ENCODE results near the gene R3HDML. TPM values are rescaled to one million over a fixed set of nuclear protein-coding genes. Genes with fewer than 3 reads are reported as not detected.
A peak's percentile ranks its signal among the peaks of the same experiment; 100 is the strongest.

R3HDML gene
- total RNA-seq, 6 donors from 2014 or later, result not detected

DNA sequence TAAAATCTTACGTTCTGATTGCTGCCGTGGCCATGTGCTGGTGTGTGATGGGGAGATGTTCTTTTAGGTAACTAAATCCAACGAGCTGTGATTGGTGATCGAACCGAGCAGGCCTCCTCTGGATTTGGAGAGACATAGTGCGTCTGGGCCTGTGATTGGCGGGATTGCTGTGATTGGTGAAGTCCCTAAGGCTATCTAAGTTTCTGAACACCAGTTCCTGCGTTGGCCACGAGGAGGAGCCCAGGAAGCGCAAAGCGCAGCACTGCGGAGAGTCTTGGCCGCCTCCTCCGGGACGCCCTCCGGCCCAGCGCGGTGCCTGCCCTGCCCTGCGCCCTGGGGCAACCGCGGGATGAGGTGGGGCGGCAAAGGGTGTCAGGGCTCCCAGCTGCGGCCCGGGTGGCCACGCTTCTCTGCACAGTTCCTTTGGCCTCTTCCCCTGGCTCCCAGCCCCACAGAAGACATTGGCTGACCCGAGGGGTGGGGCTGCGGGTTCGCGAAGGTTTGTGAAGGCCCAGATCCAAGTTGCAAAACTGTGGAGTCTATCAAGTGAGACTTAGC is 51.7 kb downstream of the R3HDML start:
- H3K4me3 ChIP-seq, result no peak overlapping the region
- H3K27me3 ChIP-seq, result no peaks in the 10 kb centered on the region
- no peaks in the 10 kb centered on the region for H3K36me3 ChIP-seq
- peak; percentile 58 to 87 for DNase-seq
- no peak overlapping the region for H3K27ac ChIP-seq
- H3K4me1 ChIP-seq, result peaks cover 0 to 9% (median 5%) of the 10 kb centered on the region in 4 donors
- no peaks in the 10 kb centered on the region for H3K9me3 ChIP-seq
- peak; percentile 73 to 89 for ATAC-seq (ENCODE audit: low FRiP score in 2 of 2)
- no peak for TF ChIP-seq POLR2AphosphoS5 (IDR thresholded peaks at IDR 0.05)
- TF ChIP-seq, protein P1, sequence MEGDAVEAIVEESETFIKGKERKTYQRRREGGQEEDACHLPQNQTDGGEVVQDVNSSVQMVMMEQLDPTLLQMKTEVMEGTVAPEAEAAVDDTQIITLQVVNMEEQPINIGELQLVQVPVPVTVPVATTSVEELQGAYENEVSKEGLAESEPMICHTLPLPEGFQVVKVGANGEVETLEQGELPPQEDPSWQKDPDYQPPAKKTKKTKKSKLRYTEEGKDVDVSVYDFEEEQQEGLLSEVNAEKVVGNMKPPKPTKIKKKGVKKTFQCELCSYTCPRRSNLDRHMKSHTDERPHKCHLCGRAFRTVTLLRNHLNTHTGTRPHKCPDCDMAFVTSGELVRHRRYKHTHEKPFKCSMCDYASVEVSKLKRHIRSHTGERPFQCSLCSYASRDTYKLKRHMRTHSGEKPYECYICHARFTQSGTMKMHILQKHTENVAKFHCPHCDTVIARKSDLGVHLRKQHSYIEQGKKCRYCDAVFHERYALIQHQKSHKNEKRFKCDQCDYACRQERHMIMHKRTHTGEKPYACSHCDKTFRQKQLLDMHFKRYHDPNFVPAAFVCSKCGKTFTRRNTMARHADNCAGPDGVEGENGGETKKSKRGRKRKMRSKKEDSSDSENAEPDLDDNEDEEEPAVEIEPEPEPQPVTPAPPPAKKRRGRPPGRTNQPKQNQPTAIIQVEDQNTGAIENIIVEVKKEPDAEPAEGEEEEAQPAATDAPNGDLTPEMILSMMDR (IDR thresholded peaks at IDR 0.05), result peak; percentile 70 to 86 (median 83)
- 8 to 17% methylated on average over 6 to 29 of the region's 29 CpGs for WGBS, 2 donors

DNA sequence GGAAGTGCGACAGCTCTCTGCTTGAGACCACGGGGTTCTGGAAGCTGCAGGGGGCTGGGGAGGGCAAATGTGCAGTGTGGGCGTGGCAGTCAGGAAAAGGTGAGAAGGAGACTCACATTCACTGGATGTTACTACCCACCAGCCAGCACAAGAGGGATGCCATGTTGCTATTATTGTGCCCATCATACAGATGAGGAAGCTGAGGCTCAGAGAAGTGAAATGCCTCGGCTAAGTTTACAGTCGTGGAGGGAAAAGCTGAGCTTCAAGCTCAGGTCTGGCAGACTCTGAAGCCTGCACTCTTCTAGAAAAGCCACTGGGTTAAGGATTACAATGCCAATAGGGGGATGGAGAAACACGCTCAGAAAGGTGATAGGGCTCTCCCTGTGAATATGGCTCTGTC is 53.0 kb downstream of the R3HDML start:
- Histone ChIP-seq H3K4me3 (no peak overlapping the region), H3K27me3 (no peaks in the 10 kb centered on the region), H3K4me1 (peaks cover 3 to 9% (median 6%) of the 10 kb centered on the region in 4 donors), H3K27ac (no peak overlapping the region), H3K36me3 (no peaks in the 10 kb centered on the region), H3K9me3 (no peaks in the 10 kb centered on the region)
- TF ChIP-seq POLR2AphosphoS5 (IDR thresholded peaks at IDR 0.05), result no peak
- no peak for TF ChIP-seq POLR2A (IDR thresholded peaks at IDR 0.05)
- TF ChIP-seq EP300 (IDR thresholded peaks at IDR 0.05), result no peak
- TF ChIP-seq, protein P1 (IDR thresholded peaks at IDR 0.05), result no peak
- ATAC-seq (ENCODE audit: low FRiP score in 2 of 2) (no peak), DNase-seq (no peak)
- WGBS, 2 donors, result 76 to 81% methylated on average over 6 of the region's 6 CpGs

DNA sequence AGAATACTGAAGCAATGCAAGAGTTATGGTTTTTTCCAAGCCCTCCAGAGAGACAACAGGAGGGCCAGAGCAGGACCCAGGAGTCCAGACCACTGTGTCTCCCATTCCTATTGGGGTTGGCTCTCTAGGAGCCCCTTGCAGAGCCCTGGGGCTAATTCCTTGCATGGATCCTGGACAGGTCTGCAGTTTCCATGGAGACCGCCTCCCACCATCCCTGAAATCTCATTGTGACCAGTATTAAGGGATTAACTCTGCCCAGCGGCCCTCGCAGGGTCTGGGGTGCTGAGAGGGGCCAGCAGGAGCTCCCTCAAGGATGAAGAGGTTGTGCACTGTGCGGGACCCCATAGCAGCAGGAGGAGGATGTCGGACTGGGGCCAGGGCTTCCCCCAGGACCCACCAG is 53.4 kb downstream of the R3HDML start:
- Histone ChIP-seq H3K36me3 (no peaks in the 10 kb centered on the region), H3K27me3 (no peaks in the 10 kb centered on the region), H3K4me1 (peaks cover 3 to 9% (median 6%) of the 10 kb centered on the region in 4 donors), H3K4me3 (no peak overlapping the region), H3K9me3 (no peaks in the 10 kb centered on the region), H3K27ac (no peak overlapping the region)
- ATAC-seq (ENCODE audit: low FRiP score in 2 of 2), result no peak
- no peak for DNase-seq
- TF ChIP-seq, protein P1 (IDR thresholded peaks at IDR 0.05), result no peak
- no peak for TF ChIP-seq EP300 (IDR thresholded peaks at IDR 0.05)
- WGBS, 2 donors, result 64 to 87% methylated on average over 4 to 5 of the region's 5 CpGs

DNA sequence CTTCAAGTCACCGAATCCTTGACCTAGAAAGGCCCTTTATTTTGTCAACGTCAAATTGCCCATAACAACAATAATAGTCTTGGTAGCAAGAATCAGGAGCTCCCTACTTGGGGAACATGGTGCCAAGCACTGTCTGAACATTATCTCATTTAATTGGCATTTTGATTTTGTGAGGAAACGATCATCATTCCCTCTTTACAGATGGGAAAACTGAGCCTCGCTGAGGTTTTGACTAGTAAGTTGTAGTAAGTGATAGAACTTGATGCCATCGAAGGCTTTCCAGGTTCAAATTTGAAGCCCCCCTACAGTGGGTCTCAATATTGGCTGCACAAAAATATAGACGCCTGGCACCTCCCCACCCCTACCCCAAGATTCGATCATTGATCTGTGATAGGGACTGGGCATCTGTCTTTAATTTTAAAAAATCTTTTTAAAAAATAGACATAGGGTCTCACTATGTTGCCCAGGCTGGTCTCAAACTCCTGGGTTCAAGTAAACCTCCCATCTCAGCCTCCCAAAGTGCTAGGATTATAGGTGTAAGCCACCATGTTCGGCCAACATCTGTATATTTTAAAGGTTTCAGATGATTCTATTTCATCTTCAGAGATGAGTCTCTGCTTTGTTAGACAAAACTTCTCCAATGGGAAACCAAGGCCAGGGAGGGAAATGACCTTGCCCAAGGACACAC is 55.4 kb downstream of the R3HDML start:
- no peak for ATAC-seq (ENCODE audit: low FRiP score in 2 of 2)
- no peak for DNase-seq
- Histone ChIP-seq H3K27me3 (no peaks in the 10 kb centered on the region), H3K36me3 (no peaks in the 10 kb centered on the region), H3K4me1 (peaks cover 3 to 9% (median 6%) of the 10 kb centered on the region in 4 donors), H3K4me3 (no peak overlapping the region), H3K9me3 (no peaks in the 10 kb centered on the region), H3K27ac (no peak overlapping the region)
- TF ChIP-seq, protein P1 (IDR thresholded peaks at IDR 0.05), result no peak
- TF ChIP-seq POLR2A (IDR thresholded peaks at IDR 0.05), result no peak
- TF ChIP-seq POLR2AphosphoS5 (IDR thresholded peaks at IDR 0.05), result no peak
- no peak for TF ChIP-seq EP300 (IDR thresholded peaks at IDR 0.05)
- whole genome bisulfite sequencing, 2 donors, result 92 to 97% methylated on average over 8 of the region's 8 CpGs

Measured in upper lobe of left lung (tissue), 6 donors.